ENCODE data around the gene GPC5. TPM values are rescaled to one million over a fixed set of nuclear protein-coding genes. Genes with fewer than 3 reads are reported as not detected.

The GPC5 gene
- polyA plus RNA-seq, 2 donors, result not detected

- H3K4me3 ChIP-seq (ENCODE audit: low read depth in 1 of 2, low read length in 2 of 2), result no peak overlapping the region
- H3K27ac ChIP-seq (ENCODE audit: low read depth in 2 of 2, low read length in 1 of 2), result no peak overlapping the region
- no peaks in the 10 kb centered on the region for H3K36me3 ChIP-seq (ENCODE audit: control insufficient read depth in 2 of 2, insufficient read depth in 2 of 2, low read length in 1 of 2)
- no peaks in the 10 kb centered on the region for H3K4me1 ChIP-seq (ENCODE audit: control insufficient read depth in 2 of 2, insufficient read depth in 2 of 2, low read length in 1 of 2)
- WGBS, 2 donors, result 93 to 98% methylated on average over 1 of the region's 1 CpG
- H3K9me3 ChIP-seq (ENCODE audit: control insufficient read depth in 2 of 2, insufficient read depth in 1 of 2, low read depth in 1 of 2, low read length in 1 of 2), result no peaks in the 10 kb centered on the region
- no peaks in the 10 kb centered on the region for H3K27me3 ChIP-seq (ENCODE audit: control insufficient read depth in 1 of 2, insufficient read depth in 2 of 2, low read length in 2 of 2)
These were observed 30.3 kb upstream of the GPC5 start for GRCh38 chr13:91368101-91368500.

DNA sequence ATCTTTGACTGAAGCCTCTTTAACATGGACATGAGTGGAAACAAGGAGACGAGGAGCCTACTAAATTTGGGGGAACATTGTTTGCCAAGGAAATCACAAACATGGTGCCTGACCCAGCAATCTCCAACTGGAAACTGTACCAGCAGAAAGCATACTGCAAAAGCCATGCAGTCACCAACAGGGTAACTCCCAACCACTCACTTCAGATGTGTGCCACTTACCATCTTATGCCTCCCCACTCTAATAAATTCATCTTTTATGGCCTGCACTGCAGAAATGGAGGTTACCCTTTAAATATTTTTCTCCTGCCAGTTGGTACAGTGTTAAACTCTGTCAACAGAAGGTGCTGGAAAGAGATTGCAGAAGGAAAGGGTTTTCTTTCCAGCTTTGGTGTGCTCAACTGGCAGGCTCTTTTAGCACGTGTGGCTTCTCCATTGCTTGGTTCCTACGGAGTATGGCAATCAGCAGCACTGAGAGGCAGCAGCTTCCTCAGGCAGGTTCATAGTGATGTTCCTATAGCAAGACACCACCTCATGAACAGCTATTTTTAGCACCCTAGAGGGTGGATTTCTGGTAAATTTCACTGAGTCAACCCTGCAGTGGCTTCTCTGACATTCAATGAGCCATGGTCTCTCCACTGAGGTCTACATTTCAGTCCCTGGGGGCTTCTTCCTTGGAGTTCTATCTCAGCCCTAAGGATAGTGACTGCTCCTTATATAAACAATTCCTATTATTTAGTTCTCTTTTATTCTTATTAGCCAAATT lies 29.6 kb upstream of the GPC5 start:
- no peaks in the 10 kb centered on the region for H3K36me3 ChIP-seq (ENCODE audit: control insufficient read depth in 2 of 2, insufficient read depth in 2 of 2, low read length in 1 of 2)

DNA sequence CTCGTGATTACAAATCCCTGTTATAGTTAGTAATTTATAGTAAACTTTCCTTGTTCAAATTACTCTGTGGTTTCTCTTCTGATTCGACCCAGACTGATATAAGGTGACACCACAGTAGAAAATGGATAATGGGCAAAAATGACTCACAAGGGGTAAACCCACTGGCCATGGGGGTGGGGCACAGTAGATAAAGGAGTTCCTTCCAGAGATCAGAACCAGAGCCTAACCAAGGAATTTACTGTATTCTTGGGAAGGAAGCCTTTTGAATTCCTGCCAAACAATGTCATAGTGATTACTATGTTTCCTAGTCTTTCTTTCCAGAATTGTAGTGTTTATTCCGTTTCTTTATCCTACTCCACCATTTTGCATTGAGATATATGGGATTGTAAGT lies 29.0 kb upstream of the GPC5 start:
- no peaks in the 10 kb centered on the region for H3K36me3 ChIP-seq (ENCODE audit: control insufficient read depth in 2 of 2, insufficient read depth in 2 of 2, low read length in 1 of 2)
- WGBS, 2 donors, result 28 to 41% methylated on average over 3 of the region's 3 CpGs

More for the DNA sequence above, 29.6 kb upstream of the GPC5 start:
- no peak overlapping the region for H3K4me3 ChIP-seq (ENCODE audit: low read depth in 1 of 2, low read length in 2 of 2)
- no peak overlapping the region for H3K27ac ChIP-seq (ENCODE audit: low read depth in 2 of 2, low read length in 1 of 2)
- H3K9me3 ChIP-seq (ENCODE audit: control insufficient read depth in 2 of 2, insufficient read depth in 1 of 2, low read depth in 1 of 2, low read length in 1 of 2), result no peaks in the 10 kb centered on the region
- no peaks in the 10 kb centered on the region for H3K4me1 ChIP-seq (ENCODE audit: control insufficient read depth in 2 of 2, insufficient read depth in 2 of 2, low read length in 1 of 2)
- WGBS, 2 donors, result 82 to 92% methylated on average over 3 of the region's 3 CpGs
- H3K27me3 ChIP-seq (ENCODE audit: control insufficient read depth in 1 of 2, insufficient read depth in 2 of 2, low read length in 2 of 2), result no peaks in the 10 kb centered on the region

DNA sequence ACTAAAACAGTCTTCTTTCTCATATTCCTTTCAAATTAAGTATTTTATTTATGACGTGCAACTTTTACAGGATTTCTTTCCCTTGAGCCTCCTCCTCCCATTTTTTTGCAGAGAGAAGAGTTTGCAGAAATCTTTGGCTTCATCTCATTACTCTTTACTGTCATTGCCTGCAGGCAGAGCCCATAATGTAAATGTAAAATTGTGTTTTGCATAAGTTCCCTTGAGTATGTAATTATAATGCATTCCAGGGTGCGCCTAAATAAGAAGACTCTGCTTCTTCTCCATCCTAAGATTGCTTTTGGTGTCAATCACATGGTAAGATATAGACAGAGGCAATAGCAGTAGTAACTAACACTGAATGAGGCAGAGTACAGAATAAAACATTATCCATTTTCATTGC lies 27.9 kb upstream of the GPC5 start:
- no peaks in the 10 kb centered on the region for H3K4me1 ChIP-seq (ENCODE audit: control insufficient read depth in 2 of 2, insufficient read depth in 2 of 2, low read length in 1 of 2)
- H3K4me3 ChIP-seq (ENCODE audit: low read depth in 1 of 2, low read length in 2 of 2), result no peak overlapping the region
- no peak overlapping the region for H3K27ac ChIP-seq (ENCODE audit: low read depth in 2 of 2, low read length in 1 of 2)
- no peaks in the 10 kb centered on the region for H3K9me3 ChIP-seq (ENCODE audit: control insufficient read depth in 2 of 2, insufficient read depth in 1 of 2, low read depth in 1 of 2, low read length in 1 of 2)
- WGBS, 2 donors, result 89 to 91% methylated on average over 2 of the region's 2 CpGs
- H3K36me3 ChIP-seq (ENCODE audit: control insufficient read depth in 2 of 2, insufficient read depth in 2 of 2, low read length in 1 of 2), result no peaks in the 10 kb centered on the region
- H3K27me3 ChIP-seq (ENCODE audit: control insufficient read depth in 1 of 2, insufficient read depth in 2 of 2, low read length in 2 of 2), result no peaks in the 10 kb centered on the region

More for the DNA sequence above, 29.0 kb upstream of the GPC5 start:
- H3K4me1 ChIP-seq (ENCODE audit: control insufficient read depth in 2 of 2, insufficient read depth in 2 of 2, low read length in 1 of 2), result no peaks in the 10 kb centered on the region
- no peaks in the 10 kb centered on the region for H3K27me3 ChIP-seq (ENCODE audit: control insufficient read depth in 1 of 2, insufficient read depth in 2 of 2, low read length in 2 of 2)
- H3K27ac ChIP-seq (ENCODE audit: low read depth in 2 of 2, low read length in 1 of 2), result no peak overlapping the region
- no peaks in the 10 kb centered on the region for H3K9me3 ChIP-seq (ENCODE audit: control insufficient read depth in 2 of 2, insufficient read depth in 1 of 2, low read depth in 1 of 2, low read length in 1 of 2)
- no peak overlapping the region for H3K4me3 ChIP-seq (ENCODE audit: low read depth in 1 of 2, low read length in 2 of 2)

- H3K4me3 ChIP-seq (ENCODE audit: low read depth in 1 of 2, low read length in 2 of 2), result no peak overlapping the region
- no peaks in the 10 kb centered on the region for H3K36me3 ChIP-seq (ENCODE audit: control insufficient read depth in 2 of 2, insufficient read depth in 2 of 2, low read length in 1 of 2)
- H3K27me3 ChIP-seq (ENCODE audit: control insufficient read depth in 1 of 2, insufficient read depth in 2 of 2, low read length in 2 of 2), result no peaks in the 10 kb centered on the region
- H3K27ac ChIP-seq (ENCODE audit: low read depth in 2 of 2, low read length in 1 of 2), result no peak overlapping the region
- 58 to 75% methylated on average over 3 of the region's 3 CpGs for WGBS, 2 donors
- no peaks in the 10 kb centered on the region for H3K4me1 ChIP-seq (ENCODE audit: control insufficient read depth in 2 of 2, insufficient read depth in 2 of 2, low read length in 1 of 2)
- no peaks in the 10 kb centered on the region for H3K9me3 ChIP-seq (ENCODE audit: control insufficient read depth in 2 of 2, insufficient read depth in 1 of 2, low read depth in 1 of 2, low read length in 1 of 2)
These were observed 25.5 kb upstream of the GPC5 start for GRCh38 chr13:91372911-91373310.

DNA sequence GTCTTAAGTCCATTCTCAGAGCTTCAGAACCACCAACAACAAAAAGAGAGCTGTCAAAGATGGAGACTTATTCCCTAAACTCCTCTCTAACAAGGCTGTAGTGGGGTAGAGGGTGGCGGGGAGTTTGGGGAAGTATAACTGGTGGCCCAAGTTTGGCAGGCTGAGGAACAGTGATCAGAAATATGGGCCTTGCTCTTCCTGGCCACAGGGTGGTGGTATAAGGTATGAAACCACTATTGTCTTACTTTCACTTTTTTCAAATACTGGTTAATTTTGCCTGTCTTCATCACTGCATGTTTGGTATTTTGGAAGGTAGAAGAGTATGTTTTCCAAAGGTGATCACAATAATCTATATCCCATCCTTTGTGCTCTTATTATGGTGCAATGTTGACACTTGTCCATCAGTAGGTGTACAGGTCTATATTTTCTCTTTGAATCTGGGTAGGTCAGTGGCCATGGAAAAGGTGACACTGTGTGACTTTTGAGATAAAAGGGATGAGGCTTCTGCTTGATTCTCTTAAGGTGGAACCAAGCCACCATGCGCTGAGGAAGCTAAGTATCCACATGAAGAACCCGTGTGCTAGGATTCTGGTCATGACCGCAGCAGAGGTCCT lies 23.2 kb upstream of the GPC5 start:
- no peaks in the 10 kb centered on the region for H3K4me1 ChIP-seq (ENCODE audit: control insufficient read depth in 2 of 2, insufficient read depth in 2 of 2, low read length in 1 of 2)
- no peaks in the 10 kb centered on the region for H3K36me3 ChIP-seq (ENCODE audit: control insufficient read depth in 2 of 2, insufficient read depth in 2 of 2, low read length in 1 of 2)
- no peak overlapping the region for H3K27ac ChIP-seq (ENCODE audit: low read depth in 2 of 2, low read length in 1 of 2)
- no peak overlapping the region for H3K4me3 ChIP-seq (ENCODE audit: low read depth in 1 of 2, low read length in 2 of 2)
- no peaks in the 10 kb centered on the region for H3K27me3 ChIP-seq (ENCODE audit: control insufficient read depth in 1 of 2, insufficient read depth in 2 of 2, low read length in 2 of 2)
- 86 to 91% methylated on average over 4 of the region's 4 CpGs for WGBS, 2 donors
- H3K9me3 ChIP-seq (ENCODE audit: control insufficient read depth in 2 of 2, insufficient read depth in 1 of 2, low read depth in 1 of 2, low read length in 1 of 2), result no peaks in the 10 kb centered on the region

DNA sequence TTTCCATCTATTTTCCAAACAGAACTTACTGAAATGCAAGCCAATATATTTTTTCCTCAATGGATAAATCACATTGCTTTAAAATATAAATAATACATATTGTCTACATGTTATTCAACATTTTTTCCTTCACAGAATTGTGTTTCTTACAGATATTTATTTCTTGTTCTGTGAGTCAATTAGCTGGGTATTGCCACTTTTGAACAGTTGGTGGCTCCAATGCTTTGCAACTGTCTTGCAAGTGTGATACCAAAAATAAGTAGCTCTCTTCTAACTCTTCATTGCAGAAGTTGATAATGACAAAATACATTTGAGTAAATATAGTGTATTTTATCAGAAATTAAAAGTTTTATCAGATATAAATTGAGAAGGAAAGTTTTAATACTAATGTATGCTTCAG lies 17.1 kb upstream of the GPC5 start:
- Histone ChIP-seq H3K9me3 (ENCODE audit: control insufficient read depth in 2 of 2, insufficient read depth in 1 of 2, low read depth in 1 of 2, low read length in 1 of 2) (no peaks in the 10 kb centered on the region), H3K27me3 (ENCODE audit: control insufficient read depth in 1 of 2, insufficient read depth in 2 of 2, low read length in 2 of 2) (no peaks in the 10 kb centered on the region), H3K4me3 (ENCODE audit: low read depth in 1 of 2, low read length in 2 of 2) (no peak overlapping the region), H3K36me3 (ENCODE audit: control insufficient read depth in 2 of 2, insufficient read depth in 2 of 2, low read length in 1 of 2) (no peaks in the 10 kb centered on the region), H3K4me1 (ENCODE audit: control insufficient read depth in 2 of 2, insufficient read depth in 2 of 2, low read length in 1 of 2) (no peaks in the 10 kb centered on the region), H3K27ac (ENCODE audit: low read depth in 2 of 2, low read length in 1 of 2) (no peak overlapping the region)

DNA sequence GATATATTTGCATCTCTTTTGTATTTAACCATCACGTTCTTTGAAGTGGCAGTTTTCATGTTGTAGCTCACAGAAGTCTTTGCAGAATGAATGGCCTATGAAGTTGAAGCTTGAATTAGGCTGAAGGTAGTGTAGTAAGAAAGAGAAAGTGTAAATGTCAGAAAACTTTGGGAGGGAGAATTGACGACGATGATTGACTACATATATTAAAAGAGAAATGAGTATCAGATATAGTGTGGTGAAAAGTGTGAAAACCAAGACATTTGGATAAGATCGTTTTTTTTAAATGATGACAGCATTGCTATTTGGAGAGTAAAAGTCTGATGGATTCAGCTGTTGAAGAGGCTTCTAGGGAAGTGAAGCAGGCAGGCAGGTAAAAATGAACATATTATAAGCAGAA lies 14.6 kb upstream of the GPC5 start:
- Histone ChIP-seq H3K27me3 (ENCODE audit: control insufficient read depth in 1 of 2, insufficient read depth in 2 of 2, low read length in 2 of 2) (no peaks in the 10 kb centered on the region), H3K27ac (ENCODE audit: low read depth in 2 of 2, low read length in 1 of 2) (no peak overlapping the region), H3K4me1 (ENCODE audit: control insufficient read depth in 2 of 2, insufficient read depth in 2 of 2, low read length in 1 of 2) (no peaks in the 10 kb centered on the region), H3K4me3 (ENCODE audit: low read depth in 1 of 2, low read length in 2 of 2) (no peak overlapping the region), H3K36me3 (ENCODE audit: control insufficient read depth in 2 of 2, insufficient read depth in 2 of 2, low read length in 1 of 2) (no peaks in the 10 kb centered on the region), H3K9me3 (ENCODE audit: control insufficient read depth in 2 of 2, insufficient read depth in 1 of 2, low read depth in 1 of 2, low read length in 1 of 2) (no peaks in the 10 kb centered on the region)
- WGBS, 2 donors, result 70 to 77% methylated on average over 4 of the region's 4 CpGs

GRCh38 chr13:91384896-91385295 lies 13.5 kb upstream of the GPC5 start:
- Histone ChIP-seq H3K4me1 (ENCODE audit: control insufficient read depth in 2 of 2, insufficient read depth in 2 of 2, low read length in 1 of 2) (no peaks in the 10 kb centered on the region), H3K9me3 (ENCODE audit: control insufficient read depth in 2 of 2, insufficient read depth in 1 of 2, low read depth in 1 of 2, low read length in 1 of 2) (no peaks in the 10 kb centered on the region), H3K27me3 (ENCODE audit: control insufficient read depth in 1 of 2, insufficient read depth in 2 of 2, low read length in 2 of 2) (no peaks in the 10 kb centered on the region), H3K36me3 (ENCODE audit: control insufficient read depth in 2 of 2, insufficient read depth in 2 of 2, low read length in 1 of 2) (no peaks in the 10 kb centered on the region), H3K4me3 (ENCODE audit: low read depth in 1 of 2, low read length in 2 of 2) (no peak overlapping the region), H3K27ac (ENCODE audit: low read depth in 2 of 2, low read length in 1 of 2) (no peak overlapping the region)
- WGBS, 2 donors, result 68 to 69% methylated on average over 2 of the region's 2 CpGs

- 50 to 63% methylated on average over 2 of the region's 2 CpGs for WGBS, 2 donors
- Histone ChIP-seq H3K27me3 (ENCODE audit: control insufficient read depth in 1 of 2, insufficient read depth in 2 of 2, low read length in 2 of 2) (no peaks in the 10 kb centered on the region), H3K4me3 (ENCODE audit: low read depth in 1 of 2, low read length in 2 of 2) (no peak overlapping the region), H3K36me3 (ENCODE audit: control insufficient read depth in 2 of 2, insufficient read depth in 2 of 2, low read length in 1 of 2) (no peaks in the 10 kb centered on the region), H3K9me3 (ENCODE audit: control insufficient read depth in 2 of 2, insufficient read depth in 1 of 2, low read depth in 1 of 2, low read length in 1 of 2) (no peaks in the 10 kb centered on the region), H3K4me1 (ENCODE audit: control insufficient read depth in 2 of 2, insufficient read depth in 2 of 2, low read length in 1 of 2) (no peaks in the 10 kb centered on the region), H3K27ac (ENCODE audit: low read depth in 2 of 2, low read length in 1 of 2) (no peak overlapping the region)
These were observed 9.2 kb upstream of the GPC5 start for GRCh38 chr13:91389186-91389585.

All from esophagus (tissue), 2 donors.